GM18907 (cell line): ENCODE data around the gene RPP14.
"Not testable (repeated sequence)": the region's sequence is repeated elsewhere in the genome, so short reads cannot be mapped to it uniquely, and the experiment has no call there.

Source experiments
- ATAC-seq: cut with Tn5 transposase; IDR thresholded peaks from one replicate; pipeline ENCODE4 v1.9.1; 2021; ENCODE audit warnings: mild to moderate bottlenecking, moderate library complexity; ENCODE audit not compliant: unreplicated experiment

RPP14 gene

GRCh38 chr3:58290446-58290845 lies 15.6 kb upstream of the RPP14 start:
- ATAC-seq = not testable (repeated sequence)

DNA sequence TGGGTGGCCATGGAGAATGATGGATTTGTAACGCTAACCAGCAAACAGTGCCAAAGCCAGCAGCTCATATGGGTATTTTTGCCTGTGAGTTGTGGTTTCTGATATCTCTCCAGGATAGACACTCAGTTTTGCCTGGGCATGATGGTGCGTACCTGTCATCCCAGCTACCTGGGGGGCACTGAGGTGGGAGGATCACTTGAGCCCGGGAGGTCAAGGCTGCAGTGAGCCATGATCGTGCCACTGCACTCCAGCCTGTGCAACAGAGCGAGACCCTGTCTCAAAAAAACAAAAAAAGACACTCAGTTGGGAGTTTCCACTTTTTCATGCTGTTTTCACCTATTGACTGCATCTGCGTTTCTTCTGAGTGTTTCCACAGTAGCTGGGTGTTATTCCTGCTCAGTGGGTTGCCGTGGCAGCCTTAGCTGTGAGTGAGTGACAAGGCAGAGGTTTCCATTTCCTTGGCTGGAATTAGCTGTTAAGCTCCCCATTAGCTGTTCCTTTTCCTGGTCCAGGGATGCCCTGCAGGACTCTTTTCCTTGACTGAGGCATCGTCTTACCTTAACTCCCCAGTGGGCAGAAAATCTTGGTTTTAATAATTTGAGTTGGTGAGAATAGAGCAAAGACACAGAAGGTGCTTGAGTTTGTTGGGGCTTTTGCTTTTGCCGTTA lies 14.2 kb upstream of the RPP14 start:
- no peak for ATAC-seq

- ATAC-seq = no peak
Measured at GRCh38 chr3:58292866-58293265, 13.2 kb upstream of the RPP14 start.

GRCh38 chr3:58293516-58293915 lies 12.5 kb upstream of the RPP14 start:
- no peak for ATAC-seq

DNA sequence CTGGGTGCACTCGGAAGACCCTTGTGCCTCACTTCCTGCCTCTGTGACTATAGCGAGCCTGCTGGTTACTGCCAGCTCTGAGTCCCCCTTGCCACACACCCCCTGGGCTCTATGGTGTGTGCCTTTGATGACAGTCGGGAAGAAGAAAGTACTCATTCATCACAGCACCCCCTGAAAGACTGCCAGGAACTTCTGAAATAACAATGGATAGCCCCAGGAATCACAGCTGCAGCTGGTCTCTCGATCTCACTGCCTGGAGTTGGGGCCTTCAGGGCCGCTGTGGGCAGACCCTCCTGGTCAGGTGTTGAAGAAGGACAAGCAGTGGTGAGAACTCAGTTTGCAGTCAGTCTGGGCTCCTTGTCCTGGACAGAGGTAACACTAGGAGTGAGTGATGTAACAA lies 9.8 kb upstream of the RPP14 start:
- ATAC-seq = no peak

DNA sequence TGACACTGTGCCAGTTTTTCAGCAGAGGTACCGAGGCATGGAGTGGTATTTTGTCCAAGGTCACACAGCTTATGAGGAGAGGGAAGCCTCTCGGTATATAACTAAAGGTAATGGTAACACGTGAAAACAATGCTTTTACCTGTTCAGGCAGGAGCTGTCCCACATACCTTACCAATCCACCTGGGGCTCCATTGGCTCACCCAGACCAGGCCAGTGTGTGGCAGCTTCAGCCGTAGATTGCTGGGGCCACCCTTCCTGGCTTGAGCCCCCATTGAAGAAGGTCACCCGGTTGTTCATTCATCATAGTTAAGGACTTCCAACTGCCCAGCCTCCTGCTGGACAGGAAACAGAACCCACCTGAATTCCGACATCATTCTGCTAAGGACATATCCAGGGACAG lies 9.2 kb upstream of the RPP14 start:
- no peak for ATAC-seq

GRCh38 chr3:58298190-58298589 lies 7.9 kb upstream of the RPP14 start:
- ATAC-seq = no peak

- no peak for ATAC-seq
Measured at GRCh38 chr3:58299075-58299474, 7.0 kb upstream of the RPP14 start.

DNA sequence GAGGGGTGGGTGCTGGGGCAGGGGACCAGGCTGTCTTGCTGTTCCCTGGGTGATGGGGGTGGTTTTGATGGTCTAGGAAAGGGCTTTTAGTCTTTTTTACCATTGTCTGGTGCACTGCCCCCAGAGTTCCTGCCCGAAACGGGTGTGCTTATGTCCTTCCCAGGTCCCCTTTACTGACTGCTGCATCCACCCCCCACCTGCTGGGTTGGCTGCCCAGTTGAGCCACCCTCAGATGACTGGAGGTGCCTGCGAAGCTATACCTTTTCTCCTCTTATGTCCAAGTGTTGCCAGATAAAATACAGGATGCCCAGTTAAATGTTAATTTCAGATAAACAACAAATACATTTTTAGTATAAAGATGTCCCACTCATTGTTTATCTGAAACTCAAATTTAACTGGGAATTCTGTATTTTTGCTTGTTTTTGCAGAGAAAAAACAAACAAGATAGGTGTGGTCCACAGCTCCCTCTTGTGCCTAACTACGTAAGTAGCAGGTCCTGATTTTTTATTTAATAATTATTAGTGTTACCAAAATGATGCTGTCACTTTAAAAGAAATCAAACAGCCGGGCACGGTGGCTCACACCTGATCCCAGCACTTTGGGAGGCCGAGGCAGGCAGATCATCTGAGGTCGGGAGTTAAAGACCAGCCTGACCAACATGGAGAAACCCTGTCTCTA lies 6.1 kb upstream of the RPP14 start:
- no peak for ATAC-seq

GRCh38 chr3:58307639-58308215 lies 1.7 kb downstream of the RPP14 start:
- ATAC-seq = no peak

- no peak for ATAC-seq
Measured at GRCh38 chr3:58308728-58309127, 2.7 kb downstream of the RPP14 start.

DNA sequence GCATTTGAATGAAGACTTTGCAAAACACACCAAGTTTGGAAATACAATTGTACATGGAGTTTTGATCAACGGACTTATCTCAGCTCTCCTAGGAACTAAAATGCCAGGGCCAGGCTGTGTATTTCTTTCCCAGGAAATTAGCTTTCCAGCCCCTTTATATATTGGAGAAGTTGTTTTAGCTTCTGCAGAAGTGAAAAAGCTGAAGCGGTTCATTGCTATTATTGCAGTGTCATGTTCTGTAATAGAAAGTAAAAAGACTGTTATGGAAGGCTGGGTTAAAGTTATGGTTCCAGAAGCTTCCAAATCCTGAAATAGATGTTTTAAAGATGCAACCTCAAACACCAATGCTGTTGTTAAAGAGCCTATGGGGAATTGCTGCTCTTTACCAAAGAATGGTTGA lies 11.8 kb downstream of the RPP14 start:
- ATAC-seq = no peak

DNA sequence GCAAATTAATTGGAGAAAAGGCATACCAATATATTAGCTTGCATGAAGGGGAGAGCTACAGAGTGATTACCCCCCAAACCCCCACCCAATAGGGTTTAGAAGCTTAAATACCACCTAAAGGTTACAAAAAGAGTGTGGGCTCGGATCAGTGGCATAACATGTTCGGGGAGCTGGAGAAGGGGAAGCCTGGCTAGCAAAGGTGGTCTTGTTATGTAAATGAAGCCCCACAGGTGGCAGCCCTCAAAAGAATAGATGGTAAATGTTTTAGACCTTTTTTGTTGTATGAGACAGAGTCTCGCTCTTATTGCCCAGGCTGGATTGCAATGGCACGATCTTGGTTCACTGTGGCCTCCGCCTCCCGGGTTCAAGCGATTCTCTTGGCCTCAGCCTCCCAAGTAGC lies 15.7 kb downstream of the RPP14 start:
- no peak for ATAC-seq

DNA sequence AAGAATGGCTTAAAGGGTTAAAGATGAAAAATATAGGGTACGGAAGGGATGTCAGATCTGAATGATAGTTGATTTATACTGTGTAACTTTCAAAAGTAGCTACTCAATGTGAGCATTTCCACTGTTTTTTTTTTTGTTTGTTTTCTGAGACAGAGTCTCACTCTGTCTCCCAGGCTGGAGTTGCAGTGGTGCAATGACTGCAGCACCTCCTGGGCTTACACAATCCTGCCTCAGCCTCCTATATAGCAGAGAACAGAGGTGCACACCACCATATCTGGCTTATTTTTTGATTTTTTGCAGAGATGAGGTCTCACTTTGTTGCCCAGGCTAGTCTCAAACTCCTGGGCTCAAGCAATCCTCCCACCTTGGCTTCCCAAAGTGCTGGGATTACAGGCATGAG lies 16.7 kb downstream of the RPP14 start:
- ATAC-seq = no peak

DNA sequence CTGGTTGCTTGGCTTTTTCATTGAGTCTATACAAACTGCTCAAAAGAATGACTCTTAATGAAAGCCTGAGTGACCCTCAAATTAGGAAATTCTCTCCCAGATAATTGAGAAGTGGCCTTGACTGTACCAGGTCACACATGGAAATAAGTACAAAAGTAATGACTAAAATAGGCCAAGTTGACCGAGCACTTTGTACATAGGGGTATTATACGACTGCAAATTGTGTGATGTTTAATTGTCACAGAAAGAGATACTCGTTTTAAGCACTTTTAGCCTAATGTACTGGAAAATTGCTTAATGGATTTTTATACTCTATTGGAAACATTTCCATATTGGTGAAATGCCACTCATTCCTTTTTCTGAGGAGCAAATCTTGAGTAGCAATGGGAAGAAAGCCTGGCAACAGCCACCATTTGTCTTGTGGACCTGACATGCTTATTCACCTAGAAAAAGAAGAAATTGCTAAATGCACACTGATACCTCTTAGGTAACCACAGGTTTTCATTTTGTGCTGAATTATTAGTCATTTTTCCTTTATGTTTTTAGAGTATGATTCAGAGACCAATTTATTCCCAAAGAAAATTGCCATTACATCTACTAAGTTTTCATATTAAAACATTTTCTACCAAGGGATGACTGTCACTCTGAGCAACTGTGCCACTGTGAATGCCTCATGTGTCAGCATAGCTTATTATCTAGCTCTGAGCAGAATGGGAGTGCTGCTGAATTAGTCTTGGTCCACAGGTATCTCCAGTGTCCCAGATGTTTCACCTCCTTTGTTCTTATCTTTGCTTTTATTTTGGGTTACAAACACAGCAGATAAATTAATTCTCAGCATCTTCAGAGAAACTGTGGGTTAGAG lies 17.7 kb downstream of the RPP14 start:
- ATAC-seq = no peak

DNA sequence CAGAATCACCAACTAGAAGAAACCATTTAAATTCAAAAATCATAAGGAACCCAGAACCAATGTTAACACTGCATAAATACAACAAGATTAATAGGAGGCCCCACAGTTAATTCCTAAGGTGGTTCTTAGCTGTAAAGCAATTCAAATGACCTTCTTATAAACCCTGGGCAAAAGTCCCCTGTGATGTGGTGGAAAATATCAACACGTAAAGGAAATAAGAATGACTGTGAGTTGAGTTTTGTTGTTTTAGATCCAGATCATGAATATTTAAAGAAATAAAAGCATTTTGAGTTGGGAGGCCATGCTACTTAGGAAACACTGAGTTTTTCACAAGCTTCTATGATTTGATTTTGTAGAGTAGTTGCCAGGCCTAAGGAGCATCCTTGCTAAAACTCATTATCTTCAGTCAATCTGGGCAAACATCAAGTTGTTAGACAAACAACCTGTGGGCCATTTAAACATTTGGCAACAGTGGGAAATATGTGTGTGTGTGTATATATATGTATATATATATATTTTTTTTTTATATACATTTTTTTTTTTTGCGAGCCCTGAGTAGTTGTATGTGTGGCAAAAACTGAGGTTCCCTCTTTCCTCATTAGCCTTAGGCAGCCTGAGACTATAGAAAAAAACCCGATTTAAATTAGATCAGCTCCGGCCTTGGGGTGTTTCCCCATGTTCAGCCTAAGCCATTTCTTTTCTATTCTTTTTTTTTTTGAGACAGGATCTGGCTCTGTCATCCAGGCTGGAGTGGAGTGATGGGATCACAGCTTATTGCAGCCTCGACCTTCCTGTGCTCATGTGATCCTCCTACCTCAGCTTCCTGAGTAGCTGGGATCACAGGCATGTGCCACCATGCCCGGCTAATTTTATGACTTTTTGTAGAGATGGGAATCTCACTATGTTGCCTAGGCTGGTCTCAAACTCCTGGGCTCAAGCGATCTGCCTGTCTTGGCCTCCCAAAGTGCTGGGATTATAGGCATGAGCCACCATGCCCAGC lies 18.6 kb downstream of the RPP14 start:
- ATAC-seq = no peak

GRCh38 chr3:58325525-58325992 lies 19.5 kb downstream of the RPP14 start:
- ATAC-seq = no peak

DNA sequence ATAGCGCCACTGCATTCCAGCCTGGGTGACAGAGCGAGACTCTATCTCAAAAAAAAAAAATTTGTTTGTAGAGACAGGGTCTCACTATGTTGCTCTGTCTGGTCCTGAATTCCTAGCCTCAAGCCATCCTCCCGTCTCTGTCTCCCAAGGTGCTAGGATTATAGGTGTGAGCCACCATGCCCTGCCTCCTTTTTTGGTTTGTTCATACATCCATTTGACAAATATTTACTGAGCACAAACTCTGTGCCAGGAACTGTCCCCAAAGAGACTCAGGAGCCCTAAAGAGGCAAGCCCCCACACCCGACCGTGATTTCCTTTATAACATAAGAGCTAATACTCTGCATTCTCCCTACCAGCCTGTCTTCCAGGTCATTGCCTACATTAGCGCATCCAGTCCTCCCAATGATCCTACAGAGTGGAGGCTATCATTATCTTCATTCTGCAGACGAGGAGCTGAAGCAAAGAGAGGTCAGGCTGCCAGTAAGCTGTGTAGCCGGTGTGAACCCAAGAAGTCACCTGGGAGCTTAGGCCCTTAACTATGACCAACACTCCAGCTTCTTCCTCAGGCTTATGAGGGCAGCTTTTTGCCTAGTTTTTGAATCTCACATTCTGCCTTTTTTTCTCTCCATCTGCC lies 20.3 kb downstream of the RPP14 start:
- ATAC-seq = no peak

DNA sequence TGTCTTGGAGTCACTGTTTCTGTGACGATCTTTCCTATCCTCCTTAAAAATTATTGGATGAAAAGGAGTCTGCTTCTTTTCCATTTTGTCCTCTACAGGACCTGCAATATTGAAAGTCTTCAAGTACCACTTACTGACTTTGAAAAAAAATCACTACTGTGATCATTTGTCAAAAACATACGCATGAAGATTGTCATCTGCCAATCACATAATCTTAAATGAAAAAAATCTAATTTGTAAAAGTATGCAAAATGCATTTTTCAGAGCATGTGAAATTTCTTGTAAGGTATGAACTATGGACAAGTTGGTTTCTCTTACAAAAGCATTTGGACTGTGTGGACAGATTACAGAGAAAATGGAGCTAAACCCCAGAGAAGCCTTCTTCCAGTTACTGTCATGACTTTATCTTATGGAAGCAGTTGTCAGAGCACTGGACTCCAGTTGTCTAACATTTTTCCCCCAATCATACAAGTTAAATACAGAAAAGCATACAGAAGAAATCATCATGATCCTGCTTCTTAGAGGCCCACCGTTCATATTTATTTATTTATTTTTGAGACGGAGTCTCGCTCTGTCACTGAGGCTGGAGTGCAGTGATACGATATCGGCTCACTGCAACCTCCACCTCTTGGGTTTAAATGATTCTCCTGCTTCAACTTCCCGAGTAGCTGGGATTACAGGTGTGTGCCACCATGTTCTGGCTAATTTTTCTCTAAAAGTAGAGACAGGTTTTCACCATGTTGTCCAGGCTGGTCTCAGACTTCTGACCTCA lies 23.3 kb downstream of the RPP14 start:
- ATAC-seq = no peak
